A549 treated with GW870086 at 1 μM for 4 hours (cell line): ENCODE results near the gene DNAI7. TPM values are rescaled to one million over a fixed set of nuclear protein-coding genes. Genes with fewer than 3 reads are reported as not detected.

Experiments used
- total RNA-seq: library from RNA; stranded (reverse); fragments of 200-300 nt; extraction: Qiagen RNA extraction; gene quantifications from 5 replicates; pipeline ENCODE4 v1.2.3, GENCODE V29; 2022; ENCODE audit warnings: low read depth

Gene DNAI7
- 0.18 to 0.33 TPM (median 0.23 TPM) in 4 of 5 replicates, not detected in the other for total RNA-seq

GRCh38 chr12:25195056-25195971, at the start of gene DNAI7, which contains the start of gene ETFRF1:
Gene DNAI7, minus strand, starts transcription at chr12:25195160. Its CDS starts 82 bp downstream, at chr12:25195078.
Gene ETFRF1, plus strand, starts transcription at chr12:25195237. Its CDS starts 8,720 bp downstream, at chr12:25203957.

Other genes with a start within 250 kb of the DNAI7 start
- 10.4 to 14.9 TPM (median 12.2 TPM) in 5 replicates for gene BCAT1, start 246.1 kb downstream of the DNAI7 start, total RNA-seq
- 8.1 to 10.6 TPM (median 9.5 TPM) in 5 replicates for gene ETFRF1, start 77 bp upstream of the DNAI7 start, total RNA-seq
- 9.4 to 17.7 TPM (median 15.3 TPM) in 5 replicates for gene KRAS, start 55.8 kb upstream of the DNAI7 start, total RNA-seq